Adrenal gland (tissue), 5 donors: ENCODE results near the gene PRSS12.

Experiments used
- POLR2A ChIP-seq, 2 donors: fragments of 450-650 bp; IDR thresholded peaks; one replicate each; pipeline ENCODE4 v1.6.1; 2017; ENCODE audit warnings: antibody characterized with exemption in 2 of 2, mild to moderate bottlenecking in 2 of 2, moderate library complexity in 1 of 2
- TF ChIP-seq, protein P1 (sequence below), 6 experiments: fragments of 450-650 bp in 4 of 6; fragments of 200-600 bp in 2 of 6; sonication (generic) in 1 of 6; IDR thresholded peaks; 1 replicate in 5 of 6; 2 replicates in 1 of 6; pipeline versions ENCODE4 v1.5.1 to v1.8.0; 2016 to 2021; ENCODE audit warnings: antibody characterized with exemption in 6 of 6, mild to moderate bottlenecking in 2 of 6, moderate library complexity in 1 of 6
- donor health status: DM: no; HTN: no; CAD: no.

DNA sequence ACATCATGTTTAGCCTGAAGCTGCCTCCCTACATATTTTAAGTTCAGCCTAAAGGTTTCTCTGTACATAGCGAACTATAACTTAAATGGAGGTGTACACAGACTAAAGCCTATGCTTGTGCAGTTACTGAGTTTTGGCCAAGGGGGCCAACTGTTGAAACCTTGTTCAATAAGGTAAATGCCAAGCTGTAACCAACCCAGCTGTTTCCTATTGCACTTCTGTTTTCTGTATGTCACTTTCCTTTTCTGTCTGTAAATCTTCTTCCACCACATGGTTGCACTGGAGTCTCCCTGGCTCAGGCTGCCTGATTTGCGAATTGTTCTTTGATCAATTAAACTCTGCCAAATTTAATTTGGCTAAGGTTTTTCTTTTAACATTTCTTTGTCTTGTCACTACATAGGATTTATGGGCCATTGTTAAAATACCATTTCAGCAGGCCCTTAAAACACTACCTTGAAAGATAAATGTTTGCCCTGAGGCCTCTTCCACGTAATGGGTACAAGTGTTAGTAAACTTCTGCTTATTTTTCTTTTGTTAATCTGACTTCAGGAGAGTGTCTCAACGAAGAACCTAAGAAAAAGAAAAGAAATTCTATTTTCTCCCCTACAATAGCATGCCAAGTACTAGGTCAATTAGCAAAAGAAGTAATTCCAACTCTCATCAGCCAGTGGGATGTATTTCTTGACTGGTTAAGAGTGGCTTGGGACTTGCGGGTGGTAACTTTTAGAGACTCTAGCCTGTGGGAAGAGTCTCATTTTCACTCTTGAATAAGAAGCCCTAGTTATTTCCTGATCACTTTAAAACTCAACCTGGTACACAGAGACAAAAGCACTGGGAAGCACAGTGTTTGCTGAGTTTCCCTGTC is 45.7 kb upstream of the PRSS12 start:
- TF ChIP-seq, protein P1, sequence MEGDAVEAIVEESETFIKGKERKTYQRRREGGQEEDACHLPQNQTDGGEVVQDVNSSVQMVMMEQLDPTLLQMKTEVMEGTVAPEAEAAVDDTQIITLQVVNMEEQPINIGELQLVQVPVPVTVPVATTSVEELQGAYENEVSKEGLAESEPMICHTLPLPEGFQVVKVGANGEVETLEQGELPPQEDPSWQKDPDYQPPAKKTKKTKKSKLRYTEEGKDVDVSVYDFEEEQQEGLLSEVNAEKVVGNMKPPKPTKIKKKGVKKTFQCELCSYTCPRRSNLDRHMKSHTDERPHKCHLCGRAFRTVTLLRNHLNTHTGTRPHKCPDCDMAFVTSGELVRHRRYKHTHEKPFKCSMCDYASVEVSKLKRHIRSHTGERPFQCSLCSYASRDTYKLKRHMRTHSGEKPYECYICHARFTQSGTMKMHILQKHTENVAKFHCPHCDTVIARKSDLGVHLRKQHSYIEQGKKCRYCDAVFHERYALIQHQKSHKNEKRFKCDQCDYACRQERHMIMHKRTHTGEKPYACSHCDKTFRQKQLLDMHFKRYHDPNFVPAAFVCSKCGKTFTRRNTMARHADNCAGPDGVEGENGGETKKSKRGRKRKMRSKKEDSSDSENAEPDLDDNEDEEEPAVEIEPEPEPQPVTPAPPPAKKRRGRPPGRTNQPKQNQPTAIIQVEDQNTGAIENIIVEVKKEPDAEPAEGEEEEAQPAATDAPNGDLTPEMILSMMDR (IDR thresholded peaks at IDR 0.05), result no peak
- TF ChIP-seq POLR2A (IDR thresholded peaks at IDR 0.05), result no peak
